Myocyte (in vitro differentiated cells): ENCODE data around the gene LEMD1. TPM values are rescaled to one million over a fixed set of nuclear protein-coding genes. Genes with fewer than 3 reads are reported as not detected.

Experiments
- DNase-seq: peaks from one replicate; pipeline ENCODE4 v3.0.0-alpha.2; 2012; ENCODE audit warnings: low read depth
- polyA plus RNA-seq: library from polyadenylated mRNA; unstranded; fragments of >200 nt; gene quantifications from one replicate; pipeline ENCODE4 v1.2.1, GENCODE V29; 2012; ENCODE audit warnings: missing spikeins
- total RNA-seq: library from RNA; depleted of rRNA; stranded (reverse); fragments of >200 nt; gene quantifications from 2 replicates; pipeline ENCODE4 v1.2.3, GENCODE V29; 2014

LEMD1 gene
- not detected in 2 replicates for total RNA-seq
- polyA plus RNA-seq, result not detected

- DNase-seq, result peak; percentile 84
Observed at GRCh38 chr1:205421798-205422197, at the start of gene LEMD1. Gene LEMD1 (minus strand): TSS chr1:205422056. CDS start chr1:205420536, 1,520 bp downstream.

- DNase-seq, result no peak
Observed at GRCh38 chr1:205470131-205470530, 48.3 kb upstream of the LEMD1 start.

GRCh38 chr1:205466595-205467220, 44.9 kb upstream of the LEMD1 start:
- no peak for DNase-seq

- DNase-seq, result no peak
Observed at GRCh38 chr1:205465392-205465791, 43.5 kb upstream of the LEMD1 start.

- DNase-seq, result peak; percentile 77
Observed at GRCh38 chr1:205458777-205459566, 37.1 kb upstream of the LEMD1 start.

GRCh38 chr1:205456868-205457745, 35.3 kb upstream of the LEMD1 start:
- DNase-seq, result no peak

GRCh38 chr1:205456383-205456867, 34.6 kb upstream of the LEMD1 start:
- DNase-seq, result no peak

- DNase-seq, result no peak
Observed at GRCh38 chr1:205455581-205456382, 33.9 kb upstream of the LEMD1 start, which contains the start of gene BLACAT1. Gene BLACAT1 (minus strand): TSS chr1:205456045.

- no peak for DNase-seq
Observed at GRCh38 chr1:205454903-205455335, 33.1 kb upstream of the LEMD1 start.

- no peak for DNase-seq
Observed at GRCh38 chr1:205453466-205453865, 31.6 kb upstream of the LEMD1 start.

GRCh38 chr1:205452933-205453332, 31.1 kb upstream of the LEMD1 start:
- no peak for DNase-seq

- no peak for DNase-seq
Observed at GRCh38 chr1:205452364-205452763, 30.5 kb upstream of the LEMD1 start.

- no peak for DNase-seq
Observed at GRCh38 chr1:205451759-205452164, 29.9 kb upstream of the LEMD1 start.

- DNase-seq, result no peak
Observed at GRCh38 chr1:205451202-205451601, 29.3 kb upstream of the LEMD1 start.

- DNase-seq, result no peak
Observed at GRCh38 chr1:205450448-205450847, 28.6 kb upstream of the LEMD1 start.

- DNase-seq, result no peak
Observed at GRCh38 chr1:205449750-205450443, 28.0 kb upstream of the LEMD1 start.

- DNase-seq, result no peak
Observed at GRCh38 chr1:205449254-205449749, 27.4 kb upstream of the LEMD1 start.

- DNase-seq, result no peak
Observed at GRCh38 chr1:205448540-205449253, 26.8 kb upstream of the LEMD1 start.
